K562 (cell line): ENCODE results near the gene MBD5. TPM values are rescaled to one million over a fixed set of nuclear protein-coding genes. Genes with fewer than 3 reads are reported as not detected.

Experiments used
- ARNT ChIP-seq, 2 experiments: fragments of 450-650 bp; IDR thresholded peaks; 2 replicates each; pipeline ENCODE4 v1.6.1; 2016; ENCODE audit warnings: mild to moderate bottlenecking in 1 of 2
- BRCA1 ChIP-seq, 2 experiments: fragments of 450-650 bp in 1 of 2; sonication (generic) in 1 of 2; formaldehyde crosslinking in 1 of 2; IDR thresholded peaks; 2 replicates each; pipeline versions ENCODE4 v1.5.0 to v1.6.1; 2017 to 2020; ENCODE audit warnings: mild to moderate bottlenecking in 1 of 2, missing genetic modification reagents in 1 of 2
- CBFA2T3 ChIP-seq: fragments of 450-650 bp; IDR thresholded peaks from 2 replicates; pipeline ENCODE4 v1.6.1; 2017
- CBFB ChIP-seq: sonication (generic); formaldehyde crosslinking; IDR thresholded peaks from 2 replicates; pipeline ENCODE4 v1.4.0; 2020; ENCODE audit warnings: mild to moderate bottlenecking, missing genetic modification reagents
- CTBP1 ChIP-seq: fragments of 450-650 bp; IDR thresholded peaks from 2 replicates; pipeline ENCODE4 v1.6.1; 2016; ENCODE audit warnings: borderline replicate concordance
- EP300 ChIP-seq: IDR thresholded peaks from 2 replicates; pipeline ENCODE4 v1.6.1; 2012; ENCODE audit warnings: low read length, improper control_type of control experiment
- ESRRA ChIP-seq: fragments of 450-650 bp; IDR thresholded peaks from 2 replicates; pipeline ENCODE4 v1.6.1; 2014; ENCODE audit warnings: low read depth, mild to moderate bottlenecking, moderate library complexity, borderline replicate concordance
- FOXA3 ChIP-seq, 2 experiments: fragments of 450-650 bp in 1 of 2; sonication (generic) in 1 of 2; formaldehyde crosslinking; IDR thresholded peaks in 1 of 2; conservative IDR thresholded peaks in 1 of 2; 2 replicates each; pipeline versions ENCODE4 v1.4.0 to v1.8.0; 2020 to 2022; ENCODE audit warnings: mild to moderate bottlenecking in 2 of 2, missing genetic modification reagents in 1 of 2
- FOXJ2 ChIP-seq: fragments of 200-800 bp; sonication (Bioruptor generic); IDR thresholded peaks from 2 replicates; pipeline ENCODE4 v1.6.1; 2016; ENCODE audit warnings: missing genetic modification characterization, missing compliant biosample characterization
- FOXK2 ChIP-seq, 2 experiments: fragments of 450-650 bp; IDR thresholded peaks in 1 of 2; conservative IDR thresholded peaks in 1 of 2; 2 replicates each; pipeline ENCODE4 v1.6.1; 2016; ENCODE audit warnings: low read depth in 2 of 2, mild to moderate bottlenecking in 1 of 2
- HDAC3 ChIP-seq: fragments of 450-650 bp; IDR thresholded peaks from 2 replicates; pipeline ENCODE4 v1.6.1; 2018; ENCODE audit warnings: borderline replicate concordance, mild to moderate bottlenecking, moderate library complexity; ENCODE audit not compliant: partially characterized antibody
- HNRNPK ChIP-seq: fragments of 200-400 bp; formaldehyde crosslinking; IDR thresholded peaks from one replicate; pipeline ENCODE4 v1.6.1; 2018; ENCODE audit warnings: mild to moderate bottlenecking, low read depth, low read length; ENCODE audit not compliant: poor library complexity, severe bottlenecking
- MEF2D ChIP-seq: conservative IDR thresholded peaks from 2 replicates; pipeline ENCODE4 v1.6.1; 2016; ENCODE audit warnings: low read depth, missing genetic modification characterization, missing compliant biosample characterization
- MLLT1 ChIP-seq, 2 experiments: fragments of 450-650 bp; IDR thresholded peaks; 2 replicates each; pipeline ENCODE4 v1.6.1; 2016
- MYNN ChIP-seq, 2 experiments: sonication (generic); formaldehyde crosslinking in 1 of 2; IDR thresholded peaks; 2 replicates each; pipeline versions ENCODE4 v1.5.0 to v1.6.1; 2016 to 2020; ENCODE audit warnings: antibody characterized with exemption in 1 of 2, missing genetic modification reagents in 1 of 2
- NFE2 ChIP-seq: IDR thresholded peaks from 2 replicates; pipeline ENCODE4 v1.6.1; 2014; ENCODE audit warnings: antibody characterized with exemption, low read depth
- NFE2L1 ChIP-seq: fragments of 450-650 bp; IDR thresholded peaks from 2 replicates; pipeline ENCODE4 v1.6.1; 2016; ENCODE audit warnings: missing genetic modification characterization, low read depth, mild to moderate bottlenecking, missing compliant biosample characterization, moderate library complexity, borderline replicate concordance
- NR4A1 ChIP-seq, 2 experiments: fragments of 250-450 bp in 1 of 2; fragments of 450-650 bp in 1 of 2; sonication (Bioruptor Pico) in 1 of 2; IDR thresholded peaks; 2 replicates each; pipeline versions ENCODE4 v1.4.0 to v1.6.1; 2016 to 2020; ENCODE audit warnings: mild to moderate bottlenecking in 2 of 2, missing compliant biosample characterization in 1 of 2, missing genetic modification characterization in 1 of 2, moderate library complexity in 1 of 2
- PHTF2 ChIP-seq: fragments of 250-450 bp; sonication (Bioruptor Pico); IDR thresholded peaks from 2 replicates; pipeline ENCODE4 v1.5.0; 2021; ENCODE audit warnings: mild to moderate bottlenecking
- POLR2AphosphoS5 ChIP-seq: IDR thresholded peaks from 2 replicates; pipeline ENCODE4 v1.6.1; 2011; ENCODE audit warnings: mild to moderate bottlenecking, low read depth, low read length, moderate library complexity; ENCODE audit not compliant: control insufficient read depth, insufficient read depth
- RB1 ChIP-seq: fragments of 450-650 bp; IDR thresholded peaks from 2 replicates; pipeline ENCODE4 v1.6.1; 2017; ENCODE audit warnings: low read depth, mild to moderate bottlenecking
- SMARCA4 ChIP-seq: fragments of 450-650 bp; IDR thresholded peaks from 2 replicates; pipeline ENCODE4 v1.6.1; 2016
- SRF ChIP-seq, 2 experiments: fragments of 250-450, 450-650 bp in 1 of 2; sonication (Bioruptor Pico) in 1 of 2; sonication (generic) in 1 of 2; formaldehyde crosslinking; IDR thresholded peaks; 2 replicates each; pipeline versions ENCODE4 v1.5.0 to v1.5.1; 2020 to 2022; ENCODE audit warnings: mild to moderate bottlenecking in 1 of 2, missing genetic modification reagents in 1 of 2
- TAL1 ChIP-seq: fragments of 450-650 bp; IDR thresholded peaks from 2 replicates; pipeline ENCODE4 v1.6.1; 2016; ENCODE audit warnings: mild to moderate bottlenecking
- U2AF2 ChIP-seq: fragments of 200-400 bp; formaldehyde crosslinking; optimal IDR thresholded peaks from 2 replicates; pipeline ENCODE3; 2017; ENCODE audit warnings: low read depth, mild to moderate bottlenecking, low read length
- VEZF1 ChIP-seq: fragments of 200-800 bp; sonication (Bioruptor generic); IDR thresholded peaks from 2 replicates; pipeline ENCODE4 v1.6.1; 2017; ENCODE audit warnings: missing genetic modification characterization, missing compliant biosample characterization
- ZNF699 ChIP-seq: fragments of 250-450 bp; sonication (Bioruptor Pico); IDR thresholded peaks from 2 replicates; pipeline ENCODE4 v1.8.0; 2021; ENCODE audit warnings: mild to moderate bottlenecking, moderate library complexity; ENCODE audit not compliant: insufficient replicate concordance
- polyA plus RNA-seq, 8 experiments: library from polyadenylated mRNA; depleted of rRNA in 4 of 8; stranded (reverse) in 5 of 8; unstranded in 3 of 8; fragments of >200 nt; fragmentation: Nextera tagmentation in 2 of 8; fragmentation: Illumina TruSeq in 1 of 8; extraction: Ambion mirVana in 2 of 8; extraction: Trizol in 1 of 8; gene quantifications; 2 replicates each; pipeline versions ENCODE4 v1.2.1 to v1.2.3, GENCODE V29; 2011 to 2014; ENCODE audit warnings: inconsistent platforms in 1 of 8, missing spikeins in 1 of 8
- total RNA-seq, 7 experiments: library from RNA; depleted of rRNA in 6 of 7; stranded (reverse); fragments of >200 nt in 6 of 7; fragmentation: Illumina TruSeq in 2 of 7; extraction: Trizol in 2 of 7; gene quantifications; 2 replicates each; pipeline versions ENCODE4 v1.2.1 to v1.2.3, GENCODE V29; 2011 to 2021; ENCODE audit warnings: low replicate concordance in 1 of 7

MBD5 gene
- total and polyA plus RNA-seq, 9 of the 15 experiments (the other 6 are each of a cell fraction or from before 2014, with no cell fraction given) = 3.4 to 14.5 (median 9.0) TPM

- TF ChIP-seq ESRRA = peak; percentile 78; the same call in 1 of the 2 replicates
- peak; percentile 42 to 61; a peak in 1 of 4 replicates for TF ChIP-seq FOXK2 (conservative IDR thresholded peaks at IDR 0.05 in 1 of 2, IDR thresholded peaks at IDR 0.05 in 1 of 2; ENCODE audit: low read depth in 2 of 2)
- TF ChIP-seq U2AF2 = no peak
- peak; percentile 99 to 100 for TF ChIP-seq FOXA3 (CRISPR knock-in tag; conservative IDR thresholded peaks at IDR 0.05 in 1 of 2, IDR thresholded peaks at IDR 0.05 in 1 of 2)
- TF ChIP-seq CBFB (CRISPR knock-in tag) = peak; percentile 83; the same call in 1 of the 2 replicates
- TF ChIP-seq NFE2L1 = no peak
- TF ChIP-seq SMARCA4 = peak; percentile 69
- no peak for TF ChIP-seq ARNT (IDR thresholded peaks at IDR 0.05)
- TF ChIP-seq TAL1 = peak; percentile 57
- no peak for TF ChIP-seq ZNF699 (CRISPR knock-in tag)
- TF ChIP-seq SRF (CRISPR knock-in tag; IDR thresholded peaks at IDR 0.05) = no peak
- TF ChIP-seq PHTF2 (CRISPR knock-in tag) = no peak
- no peak for TF ChIP-seq NR4A1 (CRISPR knock-in tag; IDR thresholded peaks at IDR 0.05)
- 0 out of 2 replicates have a peak, but pooled peaks have one; percentile 45 for TF ChIP-seq NR4A1 (tag; IDR thresholded peaks at IDR 0.05)
- no peak for TF ChIP-seq RB1
- peak in 1 of 2 experiments; percentile 89; a peak in 2 of 4 replicates for TF ChIP-seq MLLT1 (IDR thresholded peaks at IDR 0.05)
- peak; percentile 30; the same call in 1 of the 2 replicates for TF ChIP-seq FOXJ2 (tag)
- TF ChIP-seq EP300 = 0 out of 2 replicates have a peak, but pooled peaks have one; percentile 42
- TF ChIP-seq VEZF1 (CRISPR knock-in tag) = peak; percentile 49; the same call in 1 of the 2 replicates
- TF ChIP-seq MEF2D (tag) = 0 out of 2 replicates have a peak, but pooled peaks have one; percentile 26
- TF ChIP-seq CBFA2T3 = peak; percentile 78
- TF ChIP-seq NFE2 = peak; percentile 24; the same call in 1 of the 2 replicates
- peak; percentile 57; the same call in 1 of the 2 replicates for TF ChIP-seq CTBP1
- TF ChIP-seq MYNN (IDR thresholded peaks at IDR 0.05) = 0 out of 2 replicates have a peak, but pooled peaks have one; percentile 25
- TF ChIP-seq MYNN (CRISPR knock-in tag; IDR thresholded peaks at IDR 0.05) = no peak
- peak; percentile 35 for TF ChIP-seq HDAC3
- no peak for TF ChIP-seq BRCA1 (IDR thresholded peaks at IDR 0.05)
- TF ChIP-seq BRCA1 (CRISPR knock-in tag; IDR thresholded peaks at IDR 0.05) = no peak
- no peak for TF ChIP-seq HNRNPK
- TF ChIP-seq POLR2AphosphoS5 = peak; percentile 30; the same call in 1 of the 2 replicates
These were observed 480.7 kb downstream of the MBD5 start (continued) for GRCh38 chr2:148501545-148501944.
